Gastrocnemius medialis (tissue), 4 donors: ENCODE measurements around the gene ATXN7L1. TPM values are rescaled to one million over a fixed set of nuclear protein-coding genes. Genes with fewer than 3 reads are reported as not detected.
A peak's percentile ranks its signal among the peaks of the same experiment; 100 is the strongest.

Experiments
- ATAC-seq, 2 donors: fragments of 150-250 bp; one replicate each; pipeline ENCODE4 v1.9.1; 2016
- DNase-seq, 2 donors: peaks; one replicate each; pipeline ENCODE4 v3.0.0-alpha.2; 2019
- H3K27ac ChIP-seq, 4 donors: fragments of 200-600 bp; sonication (generic); 1 replicate in 1 of 4; 2 replicates in 3 of 4; pipeline ENCODE4 v1.5.1; 2016 to 2018; ENCODE audit warnings: mild to moderate bottlenecking in 2 of 4, moderate library complexity in 1 of 4
- H3K27me3 ChIP-seq, 3 donors: fragments of 200-600 bp; sonication (generic) in 2 of 3; 1 replicate in 1 of 3; 2 replicates in 2 of 3; pipeline versions ENCODE4 v1.5.1 to v1.6.0; 2016 to 2019; ENCODE audit warnings: mild to moderate bottlenecking in 1 of 3, moderate library complexity in 1 of 3
- H3K36me3 ChIP-seq, 2 donors: fragments of 200-600 bp; sonication (generic) in 1 of 2; one replicate each; pipeline ENCODE4 v1.5.1; 2017 to 2018
- H3K4me1 ChIP-seq, 2 donors: fragments of 200-600 bp; sonication (generic) in 1 of 2; one replicate each; pipeline ENCODE4 v1.5.1; 2016 to 2017; ENCODE audit warnings: mild to moderate bottlenecking in 2 of 2
- H3K4me3 ChIP-seq, 4 donors: fragments of 200-600 bp; sonication (generic) in 3 of 4; 1 replicate in 1 of 4; 2 replicates in 3 of 4; pipeline ENCODE4 v1.5.1; 2016 to 2019; ENCODE audit warnings: mild to moderate bottlenecking in 2 of 4
- H3K9me3 ChIP-seq, 3 donors: fragments of 200-600 bp; sonication (generic) in 2 of 3; 1 replicate in 1 of 3; 2 replicates in 2 of 3; pipeline ENCODE4 v1.5.1; 2016 to 2019
- CTCF ChIP-seq, 5 experiments: fragments of 450-650 bp in 3 of 5; fragments of 200-600 bp in 2 of 5; sonication (generic) in 2 of 5; IDR thresholded peaks in 4 of 5; conservative IDR thresholded peaks in 1 of 5; 1 replicate in 4 of 5; 2 replicates in 1 of 5; pipeline ENCODE4 v1.5.1; 2016 to 2019; ENCODE audit warnings: antibody characterized with exemption in 5 of 5, mild to moderate bottlenecking in 3 of 5, moderate library complexity in 3 of 5
- POLR2A ChIP-seq, 2 donors: fragments of 450-650 bp; IDR thresholded peaks; one replicate each; pipeline ENCODE4 v1.6.1; 2017; ENCODE audit warnings: antibody characterized with exemption in 2 of 2, mild to moderate bottlenecking in 2 of 2, moderate library complexity in 2 of 2
- in situ Hi-C, 4 donors: fragments of 200-750 bp; cut with MboI; loops; one replicate each; pipeline versions ENCODE4 v1.15.0 to v1.8.0; 2017; ENCODE audit warnings: low sequenced_read_pairs in 4 of 4
- intact Hi-C: fragments of 100-400 bp; cut with DNase I; formaldehyde crosslinking; loops from one replicate; pipeline ENCODE4 v1.15.1; 2023; ENCODE audit warnings: low total_unique reads
- total RNA-seq, 4 donors: library from RNA; depleted of rRNA; stranded (reverse); fragments of >200 nt; gene quantifications; one replicate each; pipeline versions ENCODE4 v1.1.0 to v1.2.3, GENCODE V29; 2016

Gene ATXN7L1
- total RNA-seq, 4 donors from 2014 or later = 1.6 to 6.6 (median 4.8) TPM

GRCh38 chr7:105691082-105691679, 185.2 kb downstream of the ATXN7L1 start:
- in situ Hi-C loops (no loop called here), intact Hi-C loops (no loop called here)
- peaks cover 5 to 7% of the 10 kb centered on the region in 2 donors for H3K4me1 ChIP-seq
- no peaks in the 10 kb centered on the region for H3K36me3 ChIP-seq
- peak in 1 of 2 donors; percentile 24 for TF ChIP-seq POLR2A (IDR thresholded peaks at IDR 0.05)
- TF ChIP-seq CTCF (IDR thresholded peaks at IDR 0.05 in 4 of 5, conservative IDR thresholded peaks at IDR 0.05 in 1 of 5) = no peak
- no peaks in the 10 kb centered on the region for H3K9me3 ChIP-seq
- peak overlapping the region; percentile 55 to 77 (median 57) for H3K4me3 ChIP-seq
- H3K27me3 ChIP-seq = no peaks in the 10 kb centered on the region
- H3K27ac ChIP-seq = peak overlapping the region; percentile 34 to 78 (median 70)
- ATAC-seq (peak; percentile 53 to 64), DNase-seq (no peak)

DNA sequence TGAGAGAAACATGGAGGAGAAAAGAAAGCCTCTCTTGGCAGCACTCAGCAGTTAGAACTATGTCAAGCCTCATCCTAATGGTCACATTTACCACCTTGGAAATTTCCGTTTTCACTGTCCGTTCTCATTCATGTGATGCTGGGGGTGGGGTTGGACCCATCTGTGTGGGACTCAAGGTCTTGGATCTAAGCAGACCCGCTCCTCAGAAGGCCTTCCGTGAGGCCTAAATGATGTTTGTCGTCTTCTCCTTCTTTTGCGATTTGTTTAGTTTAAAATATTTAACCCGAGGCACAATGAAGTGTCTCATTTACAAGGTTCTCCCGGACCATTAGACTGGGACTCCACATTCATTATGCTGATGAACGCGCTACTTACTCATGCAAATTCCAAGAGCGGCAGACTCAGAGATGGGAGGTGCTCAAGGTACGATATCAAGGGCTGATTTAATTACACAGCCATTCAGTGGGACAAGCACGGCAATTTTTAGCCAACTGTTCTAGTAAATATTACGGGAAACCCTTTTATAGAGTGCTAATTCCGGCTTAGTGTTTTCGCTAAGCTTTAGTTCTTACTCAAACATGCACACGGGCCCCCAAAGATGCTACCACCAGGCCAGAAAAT, 186.0 kb downstream of the ATXN7L1 start:
- peak overlapping the region; percentile 55 to 77 (median 57) for H3K4me3 ChIP-seq
- in situ Hi-C loops = no loop called here
- intact Hi-C loops = no loop called here
- peak overlapping the region; percentile 34 to 78 (median 70) for H3K27ac ChIP-seq
- H3K36me3 ChIP-seq = no peaks in the 10 kb centered on the region
- ATAC-seq (no peak), DNase-seq (no peak)
- TF ChIP-seq CTCF (IDR thresholded peaks at IDR 0.05 in 4 of 5, conservative IDR thresholded peaks at IDR 0.05 in 1 of 5) (no peak), POLR2A (IDR thresholded peaks at IDR 0.05) (no peak)
- H3K4me1 ChIP-seq = peaks cover 5 to 7% of the 10 kb centered on the region in 2 donors
- H3K27me3 ChIP-seq = no peaks in the 10 kb centered on the region
- no peaks in the 10 kb centered on the region for H3K9me3 ChIP-seq

DNA sequence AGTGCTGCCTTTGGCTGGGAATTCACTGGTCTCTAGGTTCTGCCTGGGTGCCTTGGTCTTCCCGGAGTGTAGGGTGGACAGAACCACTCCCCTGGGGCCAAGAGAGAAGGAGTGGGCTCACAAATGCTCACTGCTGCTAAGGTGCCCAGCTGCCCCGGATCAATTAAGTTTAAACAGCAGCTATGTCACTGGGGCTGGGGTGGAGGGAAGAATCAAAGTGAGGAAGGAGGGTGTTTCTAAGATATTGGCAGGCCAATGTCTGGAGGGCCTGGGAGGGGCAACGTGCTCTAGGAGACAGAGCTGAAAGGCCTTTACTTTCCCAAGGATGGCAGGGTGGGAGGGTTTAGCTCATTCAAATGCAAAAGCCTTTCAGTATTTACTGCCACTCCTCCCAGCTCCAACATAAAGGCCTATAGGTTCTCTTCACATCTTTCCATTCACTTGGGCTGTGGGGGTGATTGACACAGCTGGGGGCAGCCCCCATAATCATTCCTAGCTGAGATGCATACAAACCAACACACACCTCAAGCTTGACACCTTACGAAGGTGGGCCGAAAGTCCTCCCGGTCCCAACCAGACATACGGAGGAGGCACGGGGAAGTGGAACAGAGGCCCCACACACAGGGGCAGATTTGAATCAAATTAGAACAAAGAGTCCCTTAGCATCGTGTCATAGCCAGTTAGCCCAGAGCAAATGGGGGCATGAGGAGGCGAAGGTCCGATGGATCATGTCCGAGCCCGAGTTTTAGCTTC, 187.2 kb downstream of the ATXN7L1 start:
- Histone ChIP-seq H3K27me3 (no peaks in the 10 kb centered on the region), H3K9me3 (no peaks in the 10 kb centered on the region), H3K4me3 (no peak overlapping the region), H3K36me3 (no peaks in the 10 kb centered on the region), H3K27ac (peak overlapping the region in 2 of 4 donors; percentile 62 to 78), H3K4me1 (peaks cover 5 to 7% of the 10 kb centered on the region in 2 donors)
- in situ Hi-C loops = no loop called here
- TF ChIP-seq POLR2A (IDR thresholded peaks at IDR 0.05) (no peak), CTCF (IDR thresholded peaks at IDR 0.05 in 4 of 5, conservative IDR thresholded peaks at IDR 0.05 in 1 of 5) (no peak)
- DNase-seq = no peak
- intact Hi-C loops = no loop called here
- ATAC-seq = no peak

- no peaks in the 10 kb centered on the region for H3K9me3 ChIP-seq
- ATAC-seq (no peak), DNase-seq (no peak)
- no peak for TF ChIP-seq POLR2A (IDR thresholded peaks at IDR 0.05)
- no peak for TF ChIP-seq CTCF (IDR thresholded peaks at IDR 0.05 in 4 of 5, conservative IDR thresholded peaks at IDR 0.05 in 1 of 5)
- H3K4me1 ChIP-seq = peaks cover 3 to 5% of the 10 kb centered on the region in 2 donors
- H3K27ac ChIP-seq = no peak overlapping the region
- no peak overlapping the region for H3K4me3 ChIP-seq
- no peaks in the 10 kb centered on the region for H3K27me3 ChIP-seq
- in situ Hi-C loops (no loop called here), intact Hi-C loops (no loop called here)
- no peaks in the 10 kb centered on the region for H3K36me3 ChIP-seq
Observed at GRCh38 chr7:105688617-105689016, 187.8 kb downstream of the ATXN7L1 start.
